BE2C (cell line): Measurements from ENCODE around the gene ARF1.

Source experiments
- DNase-seq: peaks from one replicate; pipeline ENCODE4 v3.0.0-alpha.2; 2020
- H3K27me3 ChIP-seq: fragments of 250-450 bp; sonication (Bioruptor Pico); 2 replicates; pipeline ENCODE4 v1.5.1; 2020; ENCODE audit warnings: mild to moderate bottlenecking
- H3K36me3 ChIP-seq: fragments of 250-450 bp; sonication (Bioruptor Pico); 2 replicates; pipeline ENCODE4 v1.5.1; 2020; ENCODE audit warnings: mild to moderate bottlenecking
- H3K4me1 ChIP-seq: fragments of 250-450 bp; sonication (Bioruptor Pico); 2 replicates; pipeline ENCODE4 v1.5.1; 2020
- H3K4me3 ChIP-seq: 2 replicates; pipeline ENCODE4 v1.5.1; 2011; ENCODE audit warnings: low read depth, low read length
- H3K9me3 ChIP-seq: fragments of 250-450 bp; sonication (Bioruptor Pico); 2 replicates; pipeline ENCODE4 v1.5.1; 2020
- TF ChIP-seq, protein P1 (sequence below): IDR thresholded peaks from 2 replicates; pipeline ENCODE4 v1.5.1; 2012; ENCODE audit warnings: mild to moderate bottlenecking, low read depth, low read length

The ARF1 gene

DNA sequence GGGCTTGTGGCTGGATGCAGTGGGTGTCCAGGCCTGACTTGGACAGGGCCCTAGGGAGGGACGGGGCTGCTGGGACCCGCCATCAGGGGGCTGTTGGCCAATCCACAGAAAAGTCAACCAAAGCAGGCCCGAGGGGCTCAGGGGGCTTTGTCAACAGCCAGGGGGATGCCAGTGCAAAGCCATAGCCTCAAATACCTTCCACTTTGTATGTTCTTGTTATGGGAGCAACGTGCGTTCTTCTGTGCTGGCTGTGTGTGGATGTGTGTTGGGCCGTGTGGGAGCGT lies 35.4 kb upstream of the ARF1 start:
- H3K36me3 ChIP-seq: no peaks in the 10 kb centered on the region
- peaks cover 6% of the 10 kb centered on the region; the same call in 1 of the 2 replicates for H3K27me3 ChIP-seq
- no peaks in the 10 kb centered on the region for H3K9me3 ChIP-seq
- H3K4me3 ChIP-seq: no peak overlapping the region
- no peak for DNase-seq
- H3K4me1 ChIP-seq: no peaks in the 10 kb centered on the region
- TF ChIP-seq, protein P1, sequence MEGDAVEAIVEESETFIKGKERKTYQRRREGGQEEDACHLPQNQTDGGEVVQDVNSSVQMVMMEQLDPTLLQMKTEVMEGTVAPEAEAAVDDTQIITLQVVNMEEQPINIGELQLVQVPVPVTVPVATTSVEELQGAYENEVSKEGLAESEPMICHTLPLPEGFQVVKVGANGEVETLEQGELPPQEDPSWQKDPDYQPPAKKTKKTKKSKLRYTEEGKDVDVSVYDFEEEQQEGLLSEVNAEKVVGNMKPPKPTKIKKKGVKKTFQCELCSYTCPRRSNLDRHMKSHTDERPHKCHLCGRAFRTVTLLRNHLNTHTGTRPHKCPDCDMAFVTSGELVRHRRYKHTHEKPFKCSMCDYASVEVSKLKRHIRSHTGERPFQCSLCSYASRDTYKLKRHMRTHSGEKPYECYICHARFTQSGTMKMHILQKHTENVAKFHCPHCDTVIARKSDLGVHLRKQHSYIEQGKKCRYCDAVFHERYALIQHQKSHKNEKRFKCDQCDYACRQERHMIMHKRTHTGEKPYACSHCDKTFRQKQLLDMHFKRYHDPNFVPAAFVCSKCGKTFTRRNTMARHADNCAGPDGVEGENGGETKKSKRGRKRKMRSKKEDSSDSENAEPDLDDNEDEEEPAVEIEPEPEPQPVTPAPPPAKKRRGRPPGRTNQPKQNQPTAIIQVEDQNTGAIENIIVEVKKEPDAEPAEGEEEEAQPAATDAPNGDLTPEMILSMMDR: no peak

DNA sequence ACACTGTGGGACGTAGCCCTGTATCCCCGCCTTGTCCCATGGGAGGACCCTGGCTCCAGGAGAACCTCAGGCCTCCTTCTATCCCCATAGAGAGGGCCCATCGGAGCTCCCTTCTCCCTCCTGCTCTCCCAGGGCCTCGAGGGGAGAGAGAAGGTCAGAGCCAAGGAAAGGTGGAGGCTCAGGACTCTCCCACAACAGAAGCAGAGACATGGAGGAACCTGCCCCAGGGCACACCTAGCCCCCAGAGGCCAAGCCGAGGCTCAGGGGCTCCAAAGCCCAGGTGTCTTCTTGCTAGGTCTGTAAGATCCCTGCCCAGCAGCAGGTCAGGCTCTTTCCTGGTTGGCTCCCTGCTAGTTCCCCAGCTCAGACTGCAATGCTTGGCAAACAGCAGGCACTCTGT lies 34.4 kb upstream of the ARF1 start:
- Histone ChIP-seq H3K27me3 (0 out of 2 replicates have a peak, but pooled peaks cover 3% of the 10 kb centered on the region), H3K9me3 (no peaks in the 10 kb centered on the region), H3K36me3 (no peaks in the 10 kb centered on the region), H3K4me1 (no peaks in the 10 kb centered on the region), H3K4me3 (no peak overlapping the region)
- TF ChIP-seq, protein P1: no peak
- DNase-seq: no peak

DNA sequence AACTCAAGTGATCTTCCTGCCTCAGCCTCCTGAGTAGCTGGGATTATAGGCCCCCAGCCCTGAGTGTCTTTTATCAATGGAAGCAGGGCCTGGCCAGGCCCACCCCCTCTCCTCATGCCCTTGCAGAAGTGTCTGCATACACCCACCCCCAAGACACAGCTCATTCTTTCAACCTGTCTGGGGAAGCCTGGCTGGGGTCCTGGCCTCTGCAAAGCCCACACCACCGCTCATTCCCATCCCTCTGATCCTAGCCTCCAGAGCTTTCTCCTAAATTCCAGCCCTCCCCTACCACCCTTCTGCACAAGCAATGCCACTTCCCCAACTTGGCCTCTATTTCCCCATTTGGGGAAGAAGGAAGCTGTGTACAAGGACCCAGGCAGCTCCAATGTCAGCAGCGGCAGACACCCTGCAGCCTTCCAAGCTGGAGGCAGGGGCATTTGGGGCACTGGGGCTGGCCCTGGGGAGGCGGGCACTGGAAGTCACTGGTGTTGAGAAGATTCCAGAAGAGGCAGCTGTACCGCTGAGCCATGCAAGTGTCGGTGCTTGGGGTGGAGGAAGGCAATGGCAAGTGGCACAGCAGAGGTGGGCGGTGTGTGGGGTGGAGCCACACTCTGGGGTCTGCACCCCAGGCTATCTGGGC lies 33.7 kb upstream of the ARF1 start:
- TF ChIP-seq, protein P1: no peak

DNA sequence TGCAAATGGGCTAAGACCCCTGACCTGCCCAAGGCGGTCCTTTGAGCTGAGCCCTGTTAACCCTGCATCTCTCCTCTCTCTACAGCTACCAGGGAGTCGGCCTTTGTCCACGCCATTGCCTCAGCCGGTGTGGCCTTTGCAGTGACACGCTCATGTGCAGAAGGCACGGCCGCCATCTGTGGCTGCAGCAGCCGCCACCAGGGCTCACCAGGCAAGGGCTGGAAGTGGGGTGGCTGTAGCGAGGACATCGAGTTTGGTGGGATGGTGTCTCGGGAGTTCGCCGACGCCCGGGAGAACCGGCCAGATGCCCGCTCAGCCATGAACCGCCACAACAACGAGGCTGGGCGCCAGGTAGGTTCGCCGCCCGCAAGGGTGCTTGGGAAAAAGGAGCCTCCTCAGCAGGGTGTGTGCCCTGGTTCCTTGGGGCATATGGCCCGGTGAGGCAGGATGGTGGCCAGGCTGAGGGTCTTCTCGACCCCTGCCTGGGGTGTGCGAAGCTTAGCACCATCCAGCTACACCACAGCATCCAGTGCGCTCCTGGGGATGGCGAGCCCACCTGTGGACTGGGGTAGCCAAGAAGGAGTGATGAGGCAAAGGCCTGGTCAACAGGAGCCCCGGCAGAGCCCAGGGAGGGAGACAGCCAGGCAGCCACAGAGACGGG lies 31.8 kb upstream of the ARF1 start:
- H3K4me1 ChIP-seq: no peaks in the 10 kb centered on the region
- no peak overlapping the region for H3K4me3 ChIP-seq
- TF ChIP-seq, protein P1: no peak
- no peaks in the 10 kb centered on the region for H3K9me3 ChIP-seq
- H3K36me3 ChIP-seq: no peaks in the 10 kb centered on the region
- no peak for DNase-seq
- peaks cover 6% of the 10 kb centered on the region for H3K27me3 ChIP-seq

More for the DNA sequence above, 33.7 kb upstream of the ARF1 start:
- Histone ChIP-seq H3K4me3 (no peak overlapping the region), H3K27me3 (0 out of 2 replicates have a peak, but pooled peaks cover 3% of the 10 kb centered on the region), H3K36me3 (no peaks in the 10 kb centered on the region), H3K4me1 (no peaks in the 10 kb centered on the region), H3K9me3 (no peaks in the 10 kb centered on the region)
- no peak for DNase-seq

DNA sequence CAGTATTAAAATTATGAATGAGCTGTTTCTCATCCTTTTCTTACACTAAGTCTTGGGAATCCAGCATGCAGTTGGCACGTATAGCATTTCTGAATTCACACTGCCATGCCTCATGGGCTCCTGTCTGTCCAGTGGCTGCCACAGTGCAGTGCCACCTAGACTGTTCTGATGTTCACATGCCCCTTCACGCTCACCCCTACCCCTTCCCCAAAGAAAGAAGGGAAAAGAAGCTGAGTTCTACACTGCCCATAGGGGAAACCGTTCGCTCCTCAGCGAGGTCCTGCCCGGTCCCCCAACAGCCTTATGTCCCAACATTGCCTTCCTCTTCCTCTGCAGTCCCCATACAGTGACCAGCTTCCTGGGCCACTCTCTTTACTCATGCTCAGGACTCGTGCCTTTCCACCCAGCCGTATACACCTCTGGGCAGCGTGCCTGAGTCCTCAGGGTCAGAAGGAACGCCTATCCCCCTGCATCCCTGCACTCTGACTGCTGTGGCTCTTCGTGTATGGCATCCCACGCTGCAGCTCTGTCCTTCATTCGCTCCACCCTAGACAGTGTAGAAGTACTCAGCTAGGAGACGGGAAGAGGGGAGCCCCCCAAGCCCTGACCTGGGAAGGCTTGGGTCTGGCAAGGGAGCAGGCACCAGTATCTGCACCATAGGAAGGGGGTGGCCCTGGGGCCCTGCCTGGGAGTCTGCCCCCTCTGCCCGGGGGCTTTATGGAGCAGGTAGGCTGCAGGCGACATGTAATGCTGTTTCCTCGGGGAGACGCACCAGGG lies 24.1 kb upstream of the ARF1 start:
- Histone ChIP-seq H3K27me3 (peaks cover 42% of the 10 kb centered on the region), H3K36me3 (no peaks in the 10 kb centered on the region), H3K9me3 (no peaks in the 10 kb centered on the region; the same call in 1 of the 2 replicates), H3K4me1 (no peaks in the 10 kb centered on the region), H3K4me3 (no peak overlapping the region)
- no peak for DNase-seq
- TF ChIP-seq, protein P1: no peak
